ENCODE results near the gene LSM8.

The LSM8 gene

GRCh38 chr7:118151671-118152070 is 32.3 kb upstream of the LSM8 start:
- H3K9me3 ChIP-seq, result no peaks in the 10 kb centered on the region
- intact Hi-C loops (cut with DNase I; ENCODE audit: low total_unique reads), result no loop called here
- H3K4me3 ChIP-seq, result no peak overlapping the region
- DNase-seq, result no peak
- H3K27me3 ChIP-seq, result no peaks in the 10 kb centered on the region
- no peak overlapping the region for H3K27ac ChIP-seq
- TF ChIP-seq CTCF (IDR thresholded peaks at IDR 0.05), result no peak
- no peaks in the 10 kb centered on the region for H3K36me3 ChIP-seq
- no peaks in the 10 kb centered on the region for H3K4me1 ChIP-seq

- Histone ChIP-seq H3K4me1 (no peaks in the 10 kb centered on the region), H3K27me3 (no peaks in the 10 kb centered on the region), H3K27ac (no peak overlapping the region), H3K4me3 (no peak overlapping the region), H3K36me3 (no peaks in the 10 kb centered on the region), H3K9me3 (no peaks in the 10 kb centered on the region)
- no peak for TF ChIP-seq CTCF (IDR thresholded peaks at IDR 0.05)
- intact Hi-C loops (cut with DNase I; ENCODE audit: low total_unique reads), result no loop called here
- DNase-seq, result no peak
Observed at GRCh38 chr7:118152149-118152548, 31.8 kb upstream of the LSM8 start.

- no peaks in the 10 kb centered on the region for H3K36me3 ChIP-seq
- no peak overlapping the region for H3K4me3 ChIP-seq
- no peaks in the 10 kb centered on the region for H3K4me1 ChIP-seq
- DNase-seq, result no peak
- H3K27me3 ChIP-seq, result no peaks in the 10 kb centered on the region
- no peak overlapping the region for H3K27ac ChIP-seq
- intact Hi-C loops (cut with DNase I; ENCODE audit: low total_unique reads), result no loop called here
- no peaks in the 10 kb centered on the region for H3K9me3 ChIP-seq
- TF ChIP-seq CTCF (IDR thresholded peaks at IDR 0.05), result no peak
Observed at GRCh38 chr7:118152654-118153053, 31.3 kb upstream of the LSM8 start.

- intact Hi-C loops (cut with DNase I; ENCODE audit: low total_unique reads), result no loop called here
- no peaks in the 10 kb centered on the region for H3K36me3 ChIP-seq
- no peak overlapping the region for H3K4me3 ChIP-seq
- no peak overlapping the region for H3K27ac ChIP-seq
- no peak for DNase-seq
- TF ChIP-seq CTCF (IDR thresholded peaks at IDR 0.05), result peak; percentile 26 to 35
- no peaks in the 10 kb centered on the region for H3K9me3 ChIP-seq
- H3K4me1 ChIP-seq, result no peaks in the 10 kb centered on the region
- H3K27me3 ChIP-seq, result no peaks in the 10 kb centered on the region
Observed at GRCh38 chr7:118153551-118154177, 30.3 kb upstream of the LSM8 start.

- H3K27me3 ChIP-seq, result no peaks in the 10 kb centered on the region
- no peaks in the 10 kb centered on the region for H3K4me1 ChIP-seq
Observed at GRCh38 chr7:118158766-118159165, 25.2 kb upstream of the LSM8 start.

More at GRCh38 chr7:118158766-118159165, 25.2 kb upstream of the LSM8 start:
- TF ChIP-seq CTCF (IDR thresholded peaks at IDR 0.05), result no peak
- Histone ChIP-seq H3K9me3 (no peaks in the 10 kb centered on the region), H3K36me3 (no peaks in the 10 kb centered on the region), H3K27ac (no peak overlapping the region), H3K4me3 (no peak overlapping the region)
- intact Hi-C loops (cut with DNase I; ENCODE audit: low total_unique reads), result no loop called here
- DNase-seq, result no peak
